ENCODE data around the gene SLC35G1.

SLC35G1 gene

GRCh38 chr10:93876381-93876780 lies 17.4 kb upstream of the SLC35G1 start:
- DNase-seq (ENCODE audit: low spot score): no peak

DNA sequence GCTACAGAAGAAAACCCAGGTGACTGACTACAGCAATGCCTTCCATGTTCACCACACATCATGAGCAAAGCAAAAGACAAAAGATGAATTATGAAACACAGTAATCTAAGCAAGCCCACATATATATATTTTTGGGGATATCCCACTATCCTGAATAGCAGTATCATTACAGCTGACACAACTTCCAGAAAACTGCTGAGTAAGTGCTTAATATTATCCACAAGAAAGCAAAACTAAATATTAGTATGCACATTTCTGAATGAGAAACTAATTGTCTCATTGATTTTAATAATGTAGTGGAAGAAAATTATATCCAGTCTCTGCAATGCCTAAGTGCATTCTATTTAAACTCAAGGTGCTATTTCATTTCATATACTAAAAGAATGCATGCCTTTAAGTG lies 14.5 kb upstream of the SLC35G1 start:
- DNase-seq (ENCODE audit: low spot score): no peak

DNA sequence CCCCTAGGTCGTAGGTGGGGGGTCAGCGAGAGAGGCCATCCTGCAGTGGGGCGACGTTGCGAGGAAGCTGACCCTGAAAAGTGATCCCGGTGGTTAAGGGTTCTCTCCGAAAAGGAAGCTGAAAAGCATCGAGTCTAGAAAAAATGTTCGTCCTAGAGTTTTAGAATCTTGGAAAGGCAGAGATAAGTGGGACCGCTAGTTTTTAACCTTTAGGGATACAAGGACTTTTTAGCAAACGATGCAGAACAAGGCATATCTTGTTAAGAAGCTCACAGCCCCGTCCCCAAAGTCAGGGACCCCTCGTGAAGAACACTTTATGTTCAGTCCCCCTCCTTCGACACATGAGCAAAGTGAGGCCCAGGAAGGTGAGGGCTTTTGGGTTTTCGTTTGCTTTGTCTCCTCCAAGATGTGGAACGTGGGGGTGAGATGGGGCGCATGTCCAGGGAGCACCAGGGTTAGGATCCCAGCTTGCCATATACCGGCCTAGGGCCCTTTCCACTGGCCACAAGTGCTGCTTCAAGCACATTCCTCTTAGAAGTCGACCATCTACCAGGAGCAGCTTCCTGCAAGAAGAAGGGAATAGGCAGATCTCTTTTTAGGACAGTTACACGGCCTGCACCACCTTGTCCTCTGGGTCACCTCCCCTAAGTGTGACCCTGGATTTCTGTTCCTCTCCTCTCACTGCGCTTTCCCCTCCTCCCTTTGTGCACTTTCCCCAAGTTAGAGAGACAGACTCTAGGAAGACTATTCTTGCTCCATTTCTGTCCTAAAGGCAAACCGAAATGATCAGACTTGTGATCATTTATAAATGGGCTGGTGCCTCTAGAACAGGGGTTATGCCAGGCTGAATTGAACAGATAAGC lies 969 bp downstream of the SLC35G1 start:
- peak; percentile 52 for DNase-seq (ENCODE audit: low spot score)

GRCh38 chr10:93897070-93897780 lies 3.4 kb downstream of the SLC35G1 start:
- DNase-seq (ENCODE audit: low spot score): no peak

- DNase-seq (ENCODE audit: low spot score): no peak
Observed at GRCh38 chr10:93899109-93899508, 5.3 kb downstream of the SLC35G1 start.

DNA sequence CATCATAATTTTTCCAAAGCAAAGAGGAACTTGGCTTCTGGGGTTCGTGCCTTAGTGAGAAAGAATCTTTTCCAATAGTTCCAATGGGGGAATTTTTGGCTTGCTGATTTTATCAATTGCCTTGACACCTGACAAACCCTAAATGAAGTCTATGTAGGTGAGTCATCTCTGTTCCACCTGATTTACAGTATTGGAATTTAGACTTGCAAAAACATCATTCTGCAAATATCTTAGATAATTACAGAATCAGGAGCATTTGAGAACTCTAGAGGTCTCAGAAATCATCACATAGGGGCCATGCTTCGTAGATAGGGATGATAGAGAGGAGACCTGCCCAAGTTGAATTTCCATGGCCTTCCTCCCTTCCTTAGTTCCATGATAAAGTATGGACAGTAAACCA lies 9.3 kb downstream of the SLC35G1 start:
- no peak for DNase-seq (ENCODE audit: low spot score)

GRCh38 chr10:93904901-93905300 lies 11.1 kb downstream of the SLC35G1 start:
- DNase-seq (ENCODE audit: low spot score): no peak

GRCh38 chr10:93907059-93907458 lies 13.3 kb downstream of the SLC35G1 start:
- DNase-seq (ENCODE audit: low spot score): no peak

DNA sequence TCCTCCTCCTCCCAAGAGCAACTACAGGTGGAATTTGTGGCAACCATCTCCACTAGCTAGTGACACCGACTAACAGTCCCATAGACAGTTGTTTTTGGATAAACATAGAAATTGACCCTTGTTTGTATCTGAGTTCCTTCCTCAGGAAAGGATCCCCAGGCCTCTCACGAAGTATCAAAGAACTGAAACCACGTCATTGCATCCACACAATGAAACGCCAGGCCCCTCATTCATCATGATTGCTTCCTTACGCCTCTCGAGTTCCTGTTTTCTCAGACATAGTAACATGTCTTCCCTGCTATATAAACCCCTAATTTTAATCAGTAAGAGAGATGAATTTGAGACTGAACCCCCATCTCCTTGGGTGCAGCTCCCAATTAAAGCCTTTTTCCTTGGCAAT lies 18.1 kb downstream of the SLC35G1 start:
- no peak for DNase-seq (ENCODE audit: low spot score)

DNA sequence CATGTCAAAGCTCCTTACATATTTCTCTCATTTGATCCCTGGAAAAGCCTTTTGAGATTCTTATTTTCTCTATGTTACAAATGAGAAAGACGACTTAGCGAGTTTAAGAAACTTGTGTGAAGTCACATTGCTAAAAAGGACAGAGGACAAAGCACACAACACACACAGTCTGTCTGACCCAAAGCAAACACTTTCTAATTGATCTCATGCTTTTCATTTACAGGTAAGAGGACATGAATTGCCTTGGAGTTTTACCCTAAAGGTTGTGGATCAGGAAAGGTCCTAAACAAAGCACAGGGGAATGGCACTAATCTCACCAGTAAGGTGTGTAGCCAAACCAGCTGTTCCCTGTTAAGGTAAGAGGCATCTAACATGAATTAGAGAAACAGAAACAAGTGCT lies 18.7 kb downstream of the SLC35G1 start:
- no peak for DNase-seq (ENCODE audit: low spot score)

DNA sequence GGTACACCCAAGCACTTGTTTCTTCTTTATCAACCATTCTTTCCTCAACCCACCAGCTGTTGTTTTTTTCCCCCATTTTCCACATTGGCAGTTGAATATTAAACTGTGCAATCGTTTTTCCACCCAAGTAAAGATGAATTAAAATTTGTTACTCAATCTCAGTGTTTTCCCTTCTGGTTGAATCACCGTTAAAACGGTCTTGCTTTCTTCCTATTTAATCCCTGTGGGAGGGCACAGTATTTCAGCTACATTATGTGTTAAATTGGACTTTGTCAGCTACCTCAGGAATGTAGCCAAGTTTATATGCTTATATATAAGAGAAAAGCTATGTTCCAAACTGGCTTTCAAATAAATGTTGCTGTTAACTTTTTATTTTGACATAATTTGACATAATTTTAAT lies 19.9 kb downstream of the SLC35G1 start:
- DNase-seq (ENCODE audit: low spot score): no peak

GRCh38 chr10:93915598-93915997 lies 21.8 kb downstream of the SLC35G1 start:
- no peak for DNase-seq (ENCODE audit: low spot score)

GRCh38 chr10:93916257-93917063 lies 22.7 kb downstream of the SLC35G1 start:
- peak; percentile 61 for DNase-seq (ENCODE audit: low spot score)

DNA sequence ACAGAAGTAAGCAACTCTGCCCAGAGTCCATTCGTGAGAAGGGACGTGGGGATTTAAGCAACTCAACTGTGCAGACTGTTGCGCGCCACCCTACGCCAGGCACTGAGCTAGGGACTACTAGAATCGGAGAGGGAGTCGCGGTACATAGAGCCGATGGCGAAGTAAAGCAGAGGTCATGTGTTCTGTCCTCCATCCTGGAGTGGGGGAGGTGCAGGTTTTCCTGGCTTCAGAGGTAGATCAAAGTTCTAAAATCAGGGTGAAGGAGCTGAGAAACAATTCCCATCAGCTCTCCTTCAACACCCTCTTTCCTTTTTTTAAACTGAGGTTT lies 23.2 kb downstream of the SLC35G1 start:
- no peak for DNase-seq (ENCODE audit: low spot score)

DNA sequence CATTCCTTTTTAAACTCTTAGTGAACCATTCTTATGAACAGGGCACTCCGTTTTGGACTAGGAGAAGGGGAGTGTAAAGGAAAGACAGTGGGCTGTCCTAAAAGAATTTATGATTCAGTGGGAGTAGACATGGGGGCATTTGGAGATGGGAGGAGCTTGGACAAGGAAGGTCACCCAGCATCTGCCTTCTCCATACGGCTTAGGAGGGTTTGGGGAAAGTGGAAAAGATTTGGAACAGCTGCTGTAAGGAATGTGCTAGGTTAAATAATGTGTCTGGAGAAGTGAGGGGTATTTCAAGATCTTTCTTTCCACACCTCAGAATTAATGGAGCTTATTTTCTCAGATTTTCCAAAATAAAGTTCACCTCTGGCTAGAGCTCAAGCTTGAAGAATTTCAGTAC lies 24.0 kb downstream of the SLC35G1 start:
- no peak for DNase-seq (ENCODE audit: low spot score)

DNA sequence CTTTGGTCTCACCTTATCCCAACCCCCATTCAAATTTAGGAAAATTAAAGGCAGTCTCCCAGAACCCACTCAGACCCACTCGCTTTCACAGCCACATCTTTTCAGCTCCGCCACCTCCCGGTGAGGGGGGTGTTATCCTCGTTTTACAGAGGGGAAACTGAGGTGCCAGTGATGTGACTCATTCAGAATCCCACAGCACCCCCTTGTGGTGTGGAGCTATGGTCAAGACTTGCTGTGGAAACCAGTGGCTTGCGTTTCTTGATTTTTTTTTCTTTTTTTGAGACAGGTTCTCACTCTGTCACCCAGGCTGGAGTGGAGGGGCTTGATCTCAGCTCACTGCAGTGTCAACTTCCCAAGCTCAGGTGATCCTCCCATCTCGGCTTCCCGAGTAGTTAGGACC lies 27.6 kb downstream of the SLC35G1 start:
- no peak for DNase-seq (ENCODE audit: low spot score)

- DNase-seq (ENCODE audit: low spot score): no peak
Observed at GRCh38 chr10:93926613-93927012, 32.8 kb downstream of the SLC35G1 start.

DNA sequence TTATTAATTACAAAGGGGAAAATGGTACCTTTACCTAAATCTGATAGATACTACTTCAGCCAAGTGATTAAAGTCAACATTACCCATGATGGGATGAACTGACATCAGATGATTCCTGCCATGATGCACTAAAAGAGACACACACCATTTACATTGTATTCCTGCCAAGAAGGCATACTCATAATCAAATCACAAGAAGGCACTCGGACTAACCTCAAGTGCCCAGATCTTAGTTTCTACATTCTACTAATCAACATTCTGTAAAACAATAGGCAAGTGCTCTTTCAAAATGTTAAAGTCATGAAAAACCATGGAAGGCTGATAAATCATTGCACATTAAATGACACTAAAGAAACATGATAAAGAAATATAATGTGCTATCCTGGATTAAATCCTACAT lies 44.4 kb downstream of the SLC35G1 start:
- no peak for DNase-seq (ENCODE audit: low spot score)

DNA sequence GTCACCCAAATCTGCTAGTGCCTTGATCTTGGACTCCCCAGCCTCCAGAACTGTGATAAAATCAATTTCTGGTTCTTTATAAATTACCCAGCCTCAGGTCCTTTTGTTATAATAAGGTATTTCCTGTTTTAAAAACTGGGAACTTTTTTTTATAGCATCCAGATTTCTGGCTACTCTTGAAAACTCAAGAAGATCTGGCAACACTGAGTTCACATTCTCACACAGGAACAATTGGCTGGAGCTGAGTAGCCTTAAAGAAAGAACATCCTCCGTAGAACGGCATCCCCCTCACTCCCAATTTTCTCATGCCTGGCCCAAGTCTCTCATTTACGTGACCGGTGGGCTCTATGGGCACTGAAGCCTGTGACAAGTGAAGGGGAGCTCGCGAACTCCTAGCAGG lies 47.1 kb downstream of the SLC35G1 start:
- no peak for DNase-seq (ENCODE audit: low spot score)

- no peak for DNase-seq (ENCODE audit: low spot score)
Observed at GRCh38 chr10:93941606-93942005, 47.8 kb downstream of the SLC35G1 start.

GRCh38 chr10:93945819-93946218 lies 52.0 kb downstream of the SLC35G1 start:
- DNase-seq (ENCODE audit: low spot score): no peak

DNA sequence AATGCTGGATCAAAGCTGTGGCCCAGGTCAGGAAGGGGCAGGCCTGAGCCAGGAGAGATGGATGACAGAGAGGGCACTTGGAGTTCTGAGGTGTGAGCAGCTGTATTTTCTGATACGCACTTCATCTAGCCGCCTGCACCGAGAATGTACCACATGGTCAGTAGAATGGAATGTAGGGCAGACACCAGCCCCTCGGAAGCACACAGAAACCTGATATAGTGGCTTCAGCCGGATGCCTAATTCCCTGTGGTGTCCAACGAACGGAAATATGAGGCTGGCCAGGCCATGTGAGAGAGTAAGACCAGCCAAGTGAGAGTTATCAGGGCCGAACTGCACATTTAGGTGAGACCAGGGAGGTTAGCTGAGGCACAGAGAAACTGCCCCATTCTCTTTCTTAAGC lies 53.3 kb downstream of the SLC35G1 start:
- no peak for DNase-seq (ENCODE audit: low spot score)

- no peak for DNase-seq (ENCODE audit: low spot score)
Observed at GRCh38 chr10:93947524-93947923, 53.7 kb downstream of the SLC35G1 start.
